ENCODE data around the gene SUN5.

Gene SUN5

DNA sequence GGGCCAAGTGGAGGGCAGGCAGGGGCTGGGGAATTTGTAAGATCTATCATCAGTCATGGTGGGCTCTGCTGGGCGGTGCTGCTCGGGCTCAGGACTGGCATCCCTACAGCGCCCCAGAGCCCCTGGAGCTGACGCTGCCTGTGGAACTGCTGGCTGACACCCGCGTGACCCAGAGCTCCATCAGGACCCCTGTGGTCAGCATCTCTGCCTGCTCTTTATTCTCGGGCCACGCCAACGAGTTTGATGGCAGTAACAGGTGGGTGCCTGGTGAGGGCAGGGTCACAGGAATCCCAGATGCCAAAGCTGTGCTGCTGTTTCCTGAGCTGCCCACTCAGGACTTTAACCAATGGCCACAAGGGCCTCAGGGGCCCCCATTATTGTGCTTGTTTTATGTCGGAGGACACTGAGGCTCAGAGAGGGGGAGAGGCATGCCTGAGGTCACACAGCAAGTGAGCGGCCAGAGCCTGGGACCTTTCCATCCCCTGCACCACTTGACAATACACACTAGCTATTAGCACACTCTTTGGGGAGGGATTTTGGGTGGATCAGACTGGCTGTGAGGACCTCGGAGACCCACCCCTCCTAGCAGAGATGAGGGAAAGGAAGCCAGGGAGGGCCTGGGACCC, 9.6 kb upstream of the SUN5 start:
- DNase-seq = no peak

DNA sequence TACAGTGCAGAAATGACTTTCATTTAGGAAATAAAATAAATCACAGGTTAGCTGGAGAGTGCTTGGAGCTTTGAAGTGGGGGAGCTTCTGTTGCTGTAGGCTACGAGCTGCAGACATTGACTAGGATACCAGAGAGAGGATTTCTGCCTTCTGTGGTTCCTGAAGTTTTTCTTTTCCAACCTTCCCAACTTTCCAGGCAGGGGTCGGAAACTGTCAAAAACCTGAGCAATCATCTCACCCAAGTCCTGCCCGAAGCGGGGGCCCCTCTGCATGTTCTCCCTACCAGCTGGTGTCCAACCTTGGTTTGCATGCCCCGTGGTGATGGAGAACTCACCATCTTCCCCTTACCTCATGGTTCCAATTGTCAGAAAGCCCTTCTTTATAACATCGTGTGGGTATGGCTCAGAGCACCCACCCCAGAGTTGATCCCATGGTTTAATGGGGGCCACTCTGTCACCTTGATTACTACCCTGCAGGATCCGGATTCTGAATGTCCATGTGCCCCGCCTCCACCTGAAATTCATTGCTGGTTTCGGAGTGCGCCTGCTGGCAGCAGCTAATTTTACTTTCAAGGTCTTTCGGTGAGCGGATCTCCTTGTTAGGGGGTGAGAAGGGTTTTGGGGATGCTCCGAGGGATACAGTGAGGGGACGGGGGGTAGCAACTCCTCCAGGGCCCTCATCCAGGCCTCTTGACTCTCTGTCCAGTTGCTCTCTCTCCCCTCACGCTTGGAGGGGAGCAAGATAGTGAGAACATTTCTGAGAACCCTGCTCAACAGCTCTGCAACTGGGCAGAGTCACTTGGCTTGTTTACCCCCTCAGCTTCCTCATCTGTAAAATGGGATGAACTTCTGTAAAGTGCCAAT, 8.3 kb upstream of the SUN5 start:
- DNase-seq = no peak

DNA sequence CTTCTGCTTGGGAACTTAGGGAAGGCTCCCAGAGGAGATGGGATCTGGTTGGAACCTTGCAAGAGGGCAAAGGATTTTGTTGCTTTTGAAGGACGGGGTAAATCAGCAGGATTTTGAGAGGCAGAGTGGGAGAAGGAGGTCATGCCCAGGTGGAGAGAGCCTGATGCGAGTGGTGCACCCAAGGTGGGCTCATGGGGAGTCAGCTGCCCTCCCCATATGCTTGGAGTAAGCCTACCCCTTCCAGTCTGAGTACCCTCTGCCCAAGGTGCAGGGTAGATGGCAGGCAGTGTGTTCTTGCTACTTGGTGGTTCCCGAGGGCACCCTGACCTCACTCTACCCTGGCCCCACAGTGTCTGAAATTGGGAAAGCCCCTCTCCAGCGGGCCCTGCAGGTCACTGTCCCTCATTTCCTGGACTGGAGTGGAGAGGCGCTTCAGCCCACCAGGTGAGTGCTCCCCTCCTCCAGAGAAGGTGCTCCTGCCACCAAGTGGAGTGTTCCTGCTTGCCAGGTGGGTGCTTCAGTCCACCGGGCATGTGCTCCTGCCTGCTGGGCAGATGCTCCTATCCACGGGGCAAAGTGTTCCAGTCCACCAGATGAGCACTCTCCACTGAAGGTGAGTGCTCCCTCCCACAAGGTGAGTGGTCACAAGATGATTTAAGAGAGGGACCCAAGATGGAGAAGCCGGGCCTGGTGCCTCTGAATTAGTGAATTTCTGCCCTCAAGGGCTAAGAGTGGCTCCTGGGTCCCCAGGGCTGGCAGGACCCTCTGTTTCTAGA, 6.6 kb upstream of the SUN5 start:
- no peak for DNase-seq

DNA sequence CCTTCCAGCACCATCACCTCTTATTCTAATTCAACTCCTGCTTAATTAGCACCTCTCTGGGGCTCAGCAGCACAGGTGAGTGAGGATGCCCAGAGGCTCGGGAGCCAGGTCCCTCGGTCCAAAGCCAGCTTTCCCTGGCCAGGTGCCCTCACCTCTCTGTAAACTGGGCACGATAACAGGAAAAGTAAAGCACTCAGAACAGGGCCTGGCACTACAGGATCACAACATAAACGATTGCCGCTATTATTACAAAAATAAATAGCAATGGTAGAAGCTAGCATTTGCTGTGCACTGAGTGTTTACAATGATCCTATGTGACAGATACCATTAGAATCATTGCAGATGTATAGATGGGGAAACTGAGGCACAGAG, 5.9 kb upstream of the SUN5 start:
- DNase-seq = no peak

DNA sequence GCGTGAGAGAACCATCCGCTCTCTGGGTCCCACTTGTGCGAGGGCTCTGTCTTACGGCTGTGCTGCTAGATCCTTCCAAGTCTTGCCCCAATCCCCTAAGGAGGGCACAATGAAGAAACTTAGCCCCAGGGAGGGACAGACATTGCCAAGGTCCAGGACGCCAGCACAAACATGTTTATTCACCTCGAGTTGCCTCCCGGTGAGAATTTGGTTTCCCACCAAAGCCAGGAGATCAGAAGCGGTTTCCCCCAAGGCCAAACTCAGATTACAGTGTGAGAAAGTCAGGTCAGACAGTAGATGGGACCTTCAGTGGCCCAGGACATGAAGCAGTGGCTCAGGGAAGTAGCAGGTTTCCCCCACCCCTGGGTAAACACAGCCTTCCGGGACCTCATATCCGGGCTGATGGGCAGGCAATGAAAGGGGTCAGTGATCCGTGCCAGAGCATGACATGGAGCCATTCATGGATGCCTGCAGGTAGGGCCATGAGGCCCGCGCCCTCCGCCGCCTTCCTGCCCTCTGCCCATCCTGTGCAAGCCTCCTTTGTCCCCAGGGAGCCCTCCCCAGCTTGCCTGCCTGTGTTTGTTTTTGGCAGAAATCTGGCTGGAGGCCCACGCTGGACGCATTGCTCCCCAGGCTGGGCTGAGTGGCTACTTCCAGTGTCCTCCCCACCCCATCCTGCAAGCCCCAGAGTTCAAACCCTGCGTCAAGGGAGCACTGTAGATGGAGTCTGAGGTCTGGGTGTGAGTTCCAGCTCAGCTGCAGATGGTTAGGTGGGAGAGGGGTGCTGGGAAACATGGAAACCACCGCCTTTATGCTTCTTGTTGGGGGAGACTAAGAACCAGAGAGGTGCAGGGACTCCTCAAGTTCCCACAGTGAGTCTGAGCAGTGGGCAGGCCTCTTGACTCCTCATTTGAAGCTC, 5.2 kb upstream of the SUN5 start:
- DNase-seq = no peak

DNA sequence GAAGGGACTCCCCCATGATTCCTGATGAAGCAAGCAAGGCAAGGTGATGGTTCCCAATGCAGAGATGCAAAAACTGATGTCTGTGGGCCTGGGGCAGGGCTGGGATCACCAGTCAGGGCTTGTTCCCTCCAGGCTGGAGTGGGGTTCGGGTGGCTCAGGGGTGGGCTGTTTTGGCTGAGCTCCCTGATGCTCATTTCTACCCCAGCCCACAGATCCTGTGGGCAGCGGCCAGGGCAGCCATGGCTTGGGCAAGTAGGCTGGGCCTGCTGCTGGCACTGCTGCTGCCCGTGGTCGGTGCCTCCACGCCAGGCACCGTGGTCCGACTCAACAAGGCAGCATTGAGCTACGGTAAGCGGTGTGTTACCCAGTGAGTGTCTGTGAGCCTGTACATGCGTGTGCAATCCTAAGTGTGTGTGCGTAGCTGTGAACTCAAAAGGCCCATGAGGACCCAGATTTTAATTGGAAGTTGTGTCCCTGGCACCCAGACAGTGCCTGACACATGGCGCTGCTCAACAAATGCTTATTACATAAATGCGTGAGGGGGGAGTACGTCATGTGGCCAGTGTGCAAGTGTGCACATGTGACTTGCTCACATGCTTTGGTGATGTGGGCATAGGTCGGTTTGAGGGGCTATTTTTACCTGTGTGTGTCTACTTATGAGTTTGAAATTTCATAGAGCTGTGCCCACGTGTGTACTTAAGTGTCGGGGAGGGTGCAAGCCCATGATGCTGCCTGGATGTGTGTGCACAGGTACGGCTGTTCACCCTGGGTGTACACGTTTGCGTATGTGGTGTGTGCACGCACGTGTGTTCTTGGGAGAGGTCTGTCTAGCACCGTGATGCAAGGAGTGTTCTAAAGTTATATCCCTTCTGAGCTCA, 4.3 kb upstream of the SUN5 start:
- no peak for DNase-seq

DNA sequence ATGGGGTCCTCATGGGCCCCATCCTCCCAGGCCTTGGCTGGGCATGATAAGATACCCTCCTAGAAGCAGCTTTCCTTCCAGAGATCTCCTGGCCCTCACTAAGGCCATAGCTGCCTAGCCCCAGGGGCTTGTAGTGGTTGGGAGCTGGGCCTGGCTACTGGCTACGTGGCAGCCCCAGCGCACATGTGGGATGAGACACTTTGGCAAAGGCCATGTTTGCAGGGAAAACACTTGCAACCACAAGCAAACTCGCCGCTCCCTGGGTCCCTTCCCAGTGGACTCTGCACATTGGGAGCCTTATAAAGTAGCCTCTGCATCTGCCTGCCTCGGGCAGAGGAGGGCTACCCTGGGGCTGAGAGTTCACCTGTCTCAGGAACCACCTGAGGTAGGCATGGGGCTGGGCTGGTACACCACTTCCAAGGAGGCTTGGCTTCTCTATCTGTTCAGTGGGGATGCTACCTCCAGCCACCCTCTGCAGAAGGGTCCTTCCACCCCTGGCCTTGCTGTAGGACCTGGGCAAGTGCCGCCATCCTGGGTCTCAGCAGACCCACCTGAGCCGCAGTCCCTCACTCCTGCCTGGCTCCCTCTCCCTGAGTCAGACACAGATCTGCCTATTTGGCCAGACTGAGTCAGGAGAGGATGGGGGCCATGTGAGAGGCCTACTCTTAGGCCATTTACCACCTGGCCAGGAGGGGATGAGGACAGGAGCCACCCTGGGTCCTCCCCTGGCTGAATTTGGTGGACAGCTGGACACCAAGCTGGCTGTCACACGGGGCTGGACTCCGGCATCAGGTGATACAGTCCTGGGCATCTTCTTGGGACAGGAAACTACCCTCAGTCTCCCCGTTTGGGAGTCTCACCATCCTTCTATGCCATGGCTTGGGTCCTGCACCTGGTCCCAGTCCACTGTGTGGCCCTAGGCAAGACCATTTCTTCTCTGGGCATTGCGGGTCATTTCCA, 3.4 kb upstream of the SUN5 start, which contains the start of gene BPIFB2:
Gene BPIFB2 (plus strand): TSS at position 329 of the 960 bp plus-strand sequence. CDS start 871 bp downstream, outside the sequence.
- no peak for DNase-seq

DNA sequence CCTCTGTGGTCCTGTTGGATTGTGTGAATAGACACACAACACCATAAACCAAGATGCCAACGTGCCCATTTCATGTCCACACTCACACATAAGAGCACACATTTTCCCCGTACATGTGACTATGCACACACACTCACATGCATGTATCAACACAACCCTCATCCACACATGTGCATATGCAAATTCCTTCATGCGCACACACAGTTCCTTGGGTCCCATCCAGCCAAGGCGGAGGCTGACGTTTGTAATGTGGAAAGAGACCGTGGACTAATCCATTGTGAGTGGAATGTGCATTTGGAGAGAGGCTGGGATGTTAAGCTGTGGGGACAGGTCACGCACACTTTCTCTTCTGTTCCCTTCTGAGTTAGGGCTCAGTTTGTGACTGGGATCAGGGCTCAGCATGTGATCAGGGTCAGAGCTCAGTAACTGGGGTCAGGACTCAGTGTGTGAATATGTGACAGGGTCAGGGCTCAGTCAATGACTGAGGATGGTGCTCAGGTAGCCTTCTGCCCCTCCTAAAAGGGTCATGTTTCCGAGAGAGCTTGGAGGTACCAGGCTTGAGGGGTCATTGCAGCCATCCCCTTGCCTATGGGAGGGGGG, 2.6 kb upstream of the SUN5 start:
- DNase-seq = no peak

DNA sequence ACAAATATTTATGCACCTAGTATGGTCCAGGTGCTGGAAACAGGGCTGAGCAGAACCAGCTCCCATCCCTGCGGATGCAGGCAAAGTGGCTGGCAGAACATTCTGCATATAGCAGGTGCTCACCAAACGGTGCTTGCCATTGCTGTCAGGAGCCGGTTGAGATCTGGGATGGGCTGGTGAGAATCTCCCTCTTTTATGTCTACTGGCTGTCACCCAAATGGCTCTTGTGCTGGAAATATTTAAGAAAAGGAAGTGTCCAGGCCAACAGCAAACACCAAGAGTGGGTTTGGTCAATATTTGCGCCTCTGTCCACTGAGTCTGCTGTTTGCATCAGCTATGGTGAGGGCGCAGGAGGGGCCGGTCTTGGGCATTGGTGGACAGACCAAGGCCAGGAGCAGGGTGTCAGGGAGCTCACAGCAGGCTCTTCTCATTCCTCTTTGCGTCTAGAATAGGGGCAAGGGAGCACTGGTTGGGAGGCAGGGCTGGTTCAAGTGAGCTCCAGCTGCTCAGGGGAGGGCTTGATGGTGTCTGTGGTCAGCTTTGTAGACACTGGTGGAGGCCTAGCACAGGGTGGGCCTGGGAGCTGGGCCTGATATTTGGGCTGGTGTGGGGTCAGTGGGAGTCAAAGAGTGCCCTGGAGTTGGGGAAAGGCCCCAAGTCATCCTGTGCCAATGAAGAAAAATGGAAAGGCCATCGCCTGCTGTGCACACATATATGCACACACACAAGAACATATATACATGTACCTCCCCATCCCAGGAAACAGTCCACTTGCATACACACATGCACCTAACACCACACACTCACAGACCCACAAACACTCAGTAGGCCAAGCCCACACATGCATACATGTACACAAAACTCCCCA, 1.9 kb upstream of the SUN5 start:
- DNase-seq = no peak

DNA sequence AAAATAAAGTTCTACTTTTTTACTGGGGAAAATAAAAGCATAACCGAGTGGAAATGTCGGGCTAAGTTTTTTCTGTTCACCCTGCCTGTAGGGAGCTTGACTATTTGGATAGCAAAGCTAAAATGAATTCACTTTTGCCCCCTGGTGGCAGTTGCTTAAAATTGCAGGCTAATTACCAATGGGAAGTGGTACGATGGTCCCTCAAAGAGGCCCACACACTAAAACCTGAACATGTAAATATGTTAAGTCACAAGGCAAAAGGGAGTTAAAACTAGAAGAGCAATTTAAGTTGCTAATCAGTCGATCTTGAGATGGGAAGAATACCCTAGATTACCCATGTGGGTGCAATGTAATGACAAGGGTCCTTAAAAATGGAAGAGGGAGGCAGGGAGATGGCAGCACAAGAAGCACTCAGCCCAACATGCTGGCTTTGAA, 916 bp upstream of the SUN5 start:
- DNase-seq = no peak

DNA sequence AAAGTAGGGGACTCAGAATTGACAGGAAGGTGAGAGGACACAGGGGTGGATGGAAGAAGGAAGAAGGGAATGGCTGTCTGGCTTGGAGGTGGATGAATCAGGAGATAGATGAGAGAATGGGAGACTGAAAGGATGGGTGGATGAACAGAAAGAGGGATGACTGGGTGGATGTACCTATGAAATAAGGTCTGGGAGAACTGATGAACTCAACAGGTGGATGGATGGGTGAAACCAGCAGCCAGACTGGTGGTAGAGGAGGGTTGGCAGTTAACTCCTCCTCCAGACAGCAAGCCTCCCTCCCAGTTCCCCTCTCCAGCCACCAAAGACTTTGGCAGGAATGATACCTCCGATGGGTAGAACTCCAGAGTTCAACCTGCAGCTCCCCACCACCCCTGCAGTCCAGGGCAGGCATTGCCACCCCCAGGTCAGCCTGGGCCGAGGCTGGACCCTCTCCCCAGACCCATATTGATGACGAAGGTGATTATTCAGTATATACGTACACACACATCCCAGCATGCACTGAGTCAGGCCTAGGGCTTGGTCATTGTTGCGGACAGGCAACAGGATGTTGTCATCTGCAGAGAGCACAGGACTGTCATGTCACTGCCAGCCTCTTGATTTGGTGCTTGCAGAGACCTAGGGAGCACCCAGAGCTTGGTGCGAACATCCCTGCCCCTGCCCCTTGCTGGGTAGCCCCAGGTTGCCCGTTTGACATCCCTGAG, 2.0 kb downstream of the SUN5 start:
- no peak for DNase-seq

DNA sequence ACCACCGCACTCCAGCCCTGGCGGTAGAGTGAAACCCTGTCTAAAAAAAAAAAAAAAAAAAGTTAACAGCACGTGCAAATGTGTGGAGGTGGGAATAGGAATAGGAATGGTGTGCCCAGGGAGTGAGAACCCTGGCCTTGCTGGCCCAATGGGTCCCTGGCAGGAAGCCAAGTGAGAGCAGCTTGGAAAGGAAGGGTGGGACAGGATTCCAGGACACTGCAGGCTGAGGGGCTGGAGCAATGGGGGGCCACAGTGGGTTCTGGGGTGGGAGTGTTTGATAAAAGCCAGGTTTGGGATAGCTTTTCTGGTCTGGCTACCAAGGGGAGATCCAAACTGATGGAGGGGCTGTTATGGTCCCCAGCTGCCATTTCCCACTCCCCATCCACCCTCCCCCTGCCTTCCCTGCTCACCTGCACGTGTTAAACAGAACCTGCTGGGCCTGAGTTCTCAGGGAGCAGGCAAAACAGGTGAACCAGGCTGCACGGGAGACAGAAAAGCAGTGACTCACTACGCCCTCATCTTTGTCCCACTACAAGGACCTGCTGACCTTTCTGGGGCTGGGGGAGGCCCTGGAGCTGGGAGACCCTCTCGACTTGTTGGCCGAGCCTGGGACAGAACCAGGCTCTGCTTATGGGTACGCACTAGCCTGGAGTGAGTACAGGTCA, 3.3 kb downstream of the SUN5 start:
- DNase-seq = no peak

DNA sequence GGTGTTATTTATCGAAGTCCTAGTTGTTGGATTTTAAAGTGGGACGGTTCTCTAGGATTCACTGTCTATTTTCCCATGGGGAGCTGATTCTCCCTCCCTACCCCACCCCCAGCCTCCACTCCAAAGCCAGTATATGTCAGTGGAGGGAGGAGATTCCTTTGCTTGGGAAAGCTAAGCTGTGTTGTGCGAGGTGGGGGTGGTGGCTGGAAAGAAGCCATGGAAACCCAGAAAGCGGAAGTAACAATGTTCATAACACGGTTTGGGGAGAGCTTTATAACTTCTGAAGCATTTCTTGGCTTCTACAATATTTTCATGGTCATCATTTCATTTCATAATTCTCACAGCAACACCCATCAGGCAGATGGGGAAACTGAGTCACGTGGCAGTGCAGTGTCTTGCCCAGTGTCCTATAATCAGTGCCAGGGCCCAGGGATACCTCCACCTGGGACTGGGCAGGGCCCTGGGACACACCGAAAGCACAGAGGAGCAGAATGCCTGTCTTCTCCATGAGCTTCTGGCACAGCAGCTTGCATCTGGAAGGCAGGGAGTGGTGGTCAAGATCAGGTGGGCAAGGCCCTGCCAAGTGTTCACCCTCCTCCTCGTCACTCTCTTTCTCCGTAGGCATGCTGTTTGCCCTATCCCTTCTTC, 4.5 kb downstream of the SUN5 start:
- no peak for DNase-seq

DNA sequence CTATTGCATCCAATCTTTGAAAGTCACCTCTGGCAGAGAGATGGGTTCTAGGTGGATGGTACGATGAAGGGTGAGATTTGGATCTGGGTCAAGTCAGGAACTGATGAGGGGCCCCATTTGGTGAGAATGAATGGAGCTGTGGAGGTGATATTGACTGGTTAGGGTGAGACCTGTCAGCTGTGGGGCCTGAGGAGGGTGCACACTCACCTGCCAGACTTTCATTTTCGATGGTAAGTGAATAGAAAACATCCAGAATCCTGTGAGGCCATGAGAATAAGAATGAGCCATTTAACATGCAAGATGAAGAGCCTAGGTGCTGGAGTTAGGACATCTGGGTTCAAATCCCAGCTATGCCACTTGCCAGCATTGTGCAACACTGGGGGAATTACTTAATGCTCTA, 6.8 kb downstream of the SUN5 start:
- no peak for DNase-seq

DNA sequence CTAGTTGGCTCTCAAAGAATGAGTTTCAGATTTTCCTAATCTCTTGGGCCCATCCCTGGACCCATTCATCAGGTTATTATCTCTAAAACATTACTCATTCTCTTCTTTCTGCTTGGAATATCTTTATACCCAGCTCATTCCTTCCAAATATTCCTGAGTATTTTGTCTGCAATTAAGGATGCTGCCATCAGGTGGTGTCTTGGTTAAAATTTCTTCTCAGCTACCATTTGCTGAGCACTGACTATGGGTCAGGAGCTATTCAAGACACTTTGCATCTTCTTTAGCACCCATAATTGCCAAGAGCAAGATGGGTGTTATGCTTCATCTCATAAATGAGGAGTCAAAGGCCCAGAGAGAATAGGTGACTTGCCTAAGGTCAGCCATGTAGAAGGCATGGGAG, 8.4 kb downstream of the SUN5 start:
- DNase-seq = no peak

DNA sequence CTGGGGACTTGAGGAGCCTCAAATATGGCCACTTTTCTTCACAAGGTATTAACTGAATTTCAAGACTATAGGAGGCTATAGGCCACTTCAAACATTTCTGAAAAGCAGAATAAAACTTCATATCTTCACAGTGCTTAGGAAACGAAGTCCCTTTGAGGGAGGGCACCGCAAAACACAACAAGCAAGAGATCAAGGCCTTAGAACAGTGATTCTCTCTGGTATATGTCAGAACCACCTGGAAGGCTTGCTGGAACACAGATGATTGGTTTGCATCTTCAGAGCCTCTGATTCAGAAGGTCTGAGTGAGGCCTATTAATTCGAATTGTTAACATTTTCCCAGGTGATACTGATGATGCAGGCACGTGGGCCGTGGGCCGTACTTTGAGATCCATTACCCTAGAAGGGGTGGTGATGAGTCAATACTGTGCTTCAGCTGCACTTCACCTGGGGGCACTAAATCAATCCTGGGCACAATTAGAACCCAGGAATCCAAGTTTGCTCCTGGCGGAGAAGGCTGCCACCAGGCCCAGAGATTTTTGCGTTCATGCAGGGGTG, 10.7 kb downstream of the SUN5 start:
- DNase-seq = no peak

All from T-helper 9 cell (primary cell).